Esophagus squamous epithelium (tissue), 5 donors: ENCODE data around the gene ASXL2. TPM values are rescaled to one million over a fixed set of nuclear protein-coding genes. Genes with fewer than 3 reads are reported as not detected.
A peak's percentile ranks its signal among the peaks of the same experiment; 100 is the strongest.

ENCODE experiments used
- DNase-seq: peaks from one replicate; lab custom pipeline; 2025; lab: John Stamatoyannopoulos, UW
- H3K27ac ChIP-seq, 4 donors: fragments of 200-600 bp; sonication (generic); one replicate each; pipeline ENCODE4 v1.5.1; 2016 to 2019; ENCODE audit warnings: mild to moderate bottlenecking in 1 of 4
- H3K27me3 ChIP-seq, 4 donors: fragments of 200-600 bp; sonication (generic); 1 replicate in 3 of 4; 2 replicates in 1 of 4; pipeline versions ENCODE4 v1.5.1 to v1.6.0; 2017 to 2021; ENCODE audit warnings: antibody characterized with exemption in 1 of 4
- H3K36me3 ChIP-seq, 3 donors: fragments of 200-600 bp; sonication (generic); one replicate each; pipeline ENCODE4 v1.5.1; 2016 to 2019
- H3K4me1 ChIP-seq, 3 donors: fragments of 200-600 bp; sonication (generic); one replicate each; pipeline ENCODE4 v1.5.1; 2017 to 2019
- H3K4me3 ChIP-seq, 4 donors: fragments of 200-600 bp; sonication (generic); 1 replicate in 3 of 4; 2 replicates in 1 of 4; pipeline ENCODE4 v1.5.1; 2016 to 2019; ENCODE audit warnings: mild to moderate bottlenecking in 2 of 4, moderate library complexity in 1 of 4
- H3K9me3 ChIP-seq, 3 donors: fragments of 200-600 bp; sonication (generic); one replicate each; pipeline ENCODE4 v1.5.1; 2016 to 2019
- POLR2A ChIP-seq, 4 donors: fragments of 450-650 bp; IDR thresholded peaks; one replicate each; pipeline ENCODE4 v1.6.1; 2017; ENCODE audit warnings: antibody characterized with exemption in 4 of 4, mild to moderate bottlenecking in 4 of 4, moderate library complexity in 3 of 4
- WGBS, 2 donors: methylation state at CpG; one replicate each; pipeline ENCODE4 v1.1.5; 2018; 5-methylcytosine and 5-hydroxymethylcytosine counted together
- intact Hi-C: fragments of 100-400 bp; cut with DNase I; formaldehyde crosslinking; loops from one replicate; pipeline ENCODE4 v1.15.0; 2022
- total RNA-seq, 4 donors: library from RNA; depleted of rRNA; stranded (reverse); fragments of >200 nt; gene quantifications; one replicate each; pipeline ENCODE4 v1.1.0, GENCODE V29; 2016
- TF ChIP-seq, protein P1 (sequence below), 6 experiments: fragments of 450-650 bp in 4 of 6; fragments of 200-600 bp in 2 of 6; sonication (generic) in 2 of 6; IDR thresholded peaks; one replicate each; pipeline ENCODE4 v1.5.1; 2016 to 2019; ENCODE audit warnings: antibody characterized with exemption in 6 of 6, mild to moderate bottlenecking in 4 of 6, moderate library complexity in 4 of 6
- donor health status: DM: yes; HTN: yes; CAD: no.

The ASXL2 gene
- total RNA-seq, 4 donors from 2014 or later, result 15.3 to 17.5 (median 16.3) TPM

DNA sequence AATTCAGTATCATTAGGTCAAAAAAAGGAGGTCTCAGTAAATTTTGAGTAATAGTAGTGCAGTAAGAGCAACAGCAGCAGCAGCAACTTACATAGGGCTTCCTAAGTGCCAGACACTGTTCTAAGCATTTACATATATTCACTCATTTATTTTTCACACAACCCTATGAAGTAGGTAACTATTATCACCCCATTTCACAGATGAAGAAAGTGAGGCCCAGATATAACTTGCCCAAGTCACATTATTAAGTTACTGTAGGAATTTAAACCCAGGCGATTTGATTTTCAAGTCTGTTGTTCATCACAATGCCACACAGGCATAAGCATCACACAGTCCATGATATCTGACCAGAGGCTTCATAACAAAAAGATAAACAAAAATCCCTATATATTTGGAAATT is 114.7 kb downstream of the ASXL2 start:
- TF ChIP-seq POLR2A (IDR thresholded peaks at IDR 0.05), result no peak
- TF ChIP-seq, protein P1, sequence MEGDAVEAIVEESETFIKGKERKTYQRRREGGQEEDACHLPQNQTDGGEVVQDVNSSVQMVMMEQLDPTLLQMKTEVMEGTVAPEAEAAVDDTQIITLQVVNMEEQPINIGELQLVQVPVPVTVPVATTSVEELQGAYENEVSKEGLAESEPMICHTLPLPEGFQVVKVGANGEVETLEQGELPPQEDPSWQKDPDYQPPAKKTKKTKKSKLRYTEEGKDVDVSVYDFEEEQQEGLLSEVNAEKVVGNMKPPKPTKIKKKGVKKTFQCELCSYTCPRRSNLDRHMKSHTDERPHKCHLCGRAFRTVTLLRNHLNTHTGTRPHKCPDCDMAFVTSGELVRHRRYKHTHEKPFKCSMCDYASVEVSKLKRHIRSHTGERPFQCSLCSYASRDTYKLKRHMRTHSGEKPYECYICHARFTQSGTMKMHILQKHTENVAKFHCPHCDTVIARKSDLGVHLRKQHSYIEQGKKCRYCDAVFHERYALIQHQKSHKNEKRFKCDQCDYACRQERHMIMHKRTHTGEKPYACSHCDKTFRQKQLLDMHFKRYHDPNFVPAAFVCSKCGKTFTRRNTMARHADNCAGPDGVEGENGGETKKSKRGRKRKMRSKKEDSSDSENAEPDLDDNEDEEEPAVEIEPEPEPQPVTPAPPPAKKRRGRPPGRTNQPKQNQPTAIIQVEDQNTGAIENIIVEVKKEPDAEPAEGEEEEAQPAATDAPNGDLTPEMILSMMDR (IDR thresholded peaks at IDR 0.05), result no peak
- Histone ChIP-seq H3K4me3 (no peak overlapping the region), H3K36me3 (peaks cover 0 to 73% (median 0%) of the 10 kb centered on the region in 3 donors), H3K27me3 (no peaks in the 10 kb centered on the region), H3K27ac (no peak overlapping the region), H3K4me1 (peaks cover 0 to 11% (median 0%) of the 10 kb centered on the region in 3 donors), H3K9me3 (no peaks in the 10 kb centered on the region)
- WGBS, 2 donors, result 91 to 95% methylated on average over 1 of the region's 1 CpG
- intact Hi-C loops, result no loop called here
- DNase-seq, result no peak

DNA sequence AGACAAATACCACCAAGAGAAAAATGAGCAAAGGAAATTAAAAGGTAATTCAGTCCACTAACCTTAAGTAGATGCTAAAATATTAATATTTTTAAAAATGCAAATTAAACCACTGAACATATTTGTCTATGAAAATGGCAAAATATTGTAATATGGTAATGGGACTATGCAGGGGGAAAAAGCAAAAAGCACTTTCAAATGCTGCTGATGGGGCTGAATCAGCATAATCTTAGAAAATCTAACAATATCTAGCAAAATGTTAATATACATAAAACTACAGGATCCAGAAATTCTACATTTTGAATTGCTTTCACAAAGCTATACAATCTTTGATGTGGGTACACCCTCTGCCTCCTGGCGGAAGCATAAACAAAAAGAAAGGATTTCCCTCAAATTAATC is 118.0 kb downstream of the ASXL2 start:
- 86 to 95% methylated on average over 1 of the region's 1 CpG for WGBS, 2 donors

DNA sequence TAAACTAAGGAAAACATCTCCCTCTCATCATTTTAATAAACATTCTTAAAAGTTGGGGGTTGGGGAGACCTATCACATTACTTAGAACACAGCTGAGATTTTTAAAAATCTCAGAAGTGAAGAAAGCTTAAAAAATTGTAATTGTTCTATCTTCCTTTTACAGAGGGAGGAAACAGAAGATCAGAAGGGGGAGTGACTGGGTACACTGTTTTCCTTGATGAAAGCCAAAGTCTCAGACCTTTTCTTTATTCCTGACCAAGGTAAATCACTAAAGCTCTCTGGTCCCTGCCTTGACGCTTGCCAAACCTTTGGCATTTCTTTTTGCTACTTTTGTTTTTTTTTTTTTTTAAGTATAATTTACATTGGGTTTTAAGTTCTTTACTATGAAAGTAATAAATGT is 119.9 kb downstream of the ASXL2 start:
- WGBS, 2 donors, result 76 to 80% methylated on average over 1 of the region's 1 CpG
- no peak for DNase-seq
- no peak overlapping the region for H3K4me3 ChIP-seq
- no peaks in the 10 kb centered on the region for H3K27me3 ChIP-seq
- H3K4me1 ChIP-seq, result peaks cover 0 to 35% (median 0%) of the 10 kb centered on the region in 3 donors
- H3K27ac ChIP-seq, result peak overlapping the region in 2 of 4 donors; percentile 57 to 60
- TF ChIP-seq POLR2A (IDR thresholded peaks at IDR 0.05), result no peak
- TF ChIP-seq, protein P1 (IDR thresholded peaks at IDR 0.05), result no peak
- no peaks in the 10 kb centered on the region for H3K9me3 ChIP-seq
- H3K36me3 ChIP-seq, result peaks cover 0 to 62% (median 7%) of the 10 kb centered on the region in 3 donors
- intact Hi-C loops, result no loop called here

More for the DNA sequence above, 118.0 kb downstream of the ASXL2 start:
- intact Hi-C loops, result no loop called here
- H3K9me3 ChIP-seq, result no peaks in the 10 kb centered on the region
- H3K27ac ChIP-seq, result no peak overlapping the region
- H3K27me3 ChIP-seq, result no peaks in the 10 kb centered on the region
- no peak for DNase-seq
- peaks cover 0 to 35% (median 0%) of the 10 kb centered on the region in 3 donors for H3K4me1 ChIP-seq
- peaks cover 0 to 56% (median 6%) of the 10 kb centered on the region in 3 donors for H3K36me3 ChIP-seq
- TF ChIP-seq, protein P1 (IDR thresholded peaks at IDR 0.05), result no peak
- no peak for TF ChIP-seq POLR2A (IDR thresholded peaks at IDR 0.05)
- no peak overlapping the region for H3K4me3 ChIP-seq

DNA sequence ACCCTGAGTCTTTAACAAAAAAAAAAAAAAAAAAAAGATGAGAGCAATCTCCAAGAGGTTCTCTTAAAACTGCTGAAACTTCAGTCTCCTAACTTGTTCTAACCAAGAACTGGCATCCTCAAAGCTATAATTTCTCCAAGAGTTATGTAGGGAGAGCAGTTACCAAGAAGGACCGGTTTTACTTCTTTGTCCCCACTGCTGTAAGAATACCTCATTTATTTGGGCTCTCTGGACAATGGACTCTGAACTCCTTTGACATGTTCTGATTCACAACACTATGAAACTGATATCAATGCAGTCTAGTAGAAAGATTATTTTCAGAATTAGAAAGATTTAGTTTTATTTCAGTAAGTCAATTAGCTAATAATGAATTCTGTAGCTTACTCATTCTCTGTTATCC is 120.4 kb downstream of the ASXL2 start:
- intact Hi-C loops, result no loop called here
- peaks cover 0 to 35% (median 0%) of the 10 kb centered on the region in 3 donors for H3K4me1 ChIP-seq
- no peak for DNase-seq
- H3K4me3 ChIP-seq, result no peak overlapping the region
- H3K27ac ChIP-seq, result peak overlapping the region in 2 of 4 donors; percentile 57 to 60
- no peaks in the 10 kb centered on the region for H3K27me3 ChIP-seq
- peaks cover 0 to 66% (median 7%) of the 10 kb centered on the region in 3 donors for H3K36me3 ChIP-seq
- no peak for TF ChIP-seq POLR2A (IDR thresholded peaks at IDR 0.05)
- TF ChIP-seq, protein P1 (IDR thresholded peaks at IDR 0.05), result no peak
- H3K9me3 ChIP-seq, result no peaks in the 10 kb centered on the region
- 25 to 75% methylated on average over 1 of the region's 1 CpG for WGBS, 2 donors

DNA sequence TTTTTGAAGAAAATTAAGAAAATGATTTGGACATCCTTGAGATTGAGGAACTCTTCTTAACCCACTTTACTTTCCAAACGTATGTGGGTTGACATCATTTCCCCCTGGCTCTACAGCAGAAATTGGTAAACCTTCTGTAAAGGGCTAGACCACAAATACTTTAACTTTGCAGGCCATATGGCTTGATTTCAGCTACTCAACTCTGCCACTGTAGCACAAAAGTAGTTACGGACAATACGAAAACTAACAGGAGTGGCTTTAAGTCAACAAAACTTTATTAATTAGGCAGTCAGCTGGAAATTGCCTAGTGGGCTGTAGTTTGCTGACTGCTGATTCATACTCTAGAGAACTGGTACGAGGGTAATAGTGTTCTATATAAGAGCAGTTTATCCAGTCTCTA is 121.8 kb downstream of the ASXL2 start:
- peak overlapping the region in 2 of 4 donors; percentile 57 to 60 for H3K27ac ChIP-seq
- no peaks in the 10 kb centered on the region for H3K27me3 ChIP-seq
- no peak overlapping the region for H3K4me3 ChIP-seq
- DNase-seq, result no peak
- TF ChIP-seq, protein P1 (IDR thresholded peaks at IDR 0.05), result no peak
- no peak for TF ChIP-seq POLR2A (IDR thresholded peaks at IDR 0.05)
- peaks cover 0 to 35% (median 0%) of the 10 kb centered on the region in 3 donors for H3K4me1 ChIP-seq
- H3K36me3 ChIP-seq, result peaks cover 0 to 80% (median 7%) of the 10 kb centered on the region in 3 donors
- no peaks in the 10 kb centered on the region for H3K9me3 ChIP-seq
- WGBS, 2 donors, result 56 to 76% methylated on average over 4 of the region's 4 CpGs
- intact Hi-C loops, result no loop called here
